GM21737 (cell line): Measurements from ENCODE around the gene HOXA13.

ENCODE experiments used
- ATAC-seq: cut with Tn5 transposase; IDR thresholded peaks from one replicate; pipeline ENCODE4 v1.9.1; 2021; ENCODE audit warnings: mild to moderate bottlenecking, moderate library complexity; ENCODE audit not compliant: unreplicated experiment

HOXA13 gene

DNA sequence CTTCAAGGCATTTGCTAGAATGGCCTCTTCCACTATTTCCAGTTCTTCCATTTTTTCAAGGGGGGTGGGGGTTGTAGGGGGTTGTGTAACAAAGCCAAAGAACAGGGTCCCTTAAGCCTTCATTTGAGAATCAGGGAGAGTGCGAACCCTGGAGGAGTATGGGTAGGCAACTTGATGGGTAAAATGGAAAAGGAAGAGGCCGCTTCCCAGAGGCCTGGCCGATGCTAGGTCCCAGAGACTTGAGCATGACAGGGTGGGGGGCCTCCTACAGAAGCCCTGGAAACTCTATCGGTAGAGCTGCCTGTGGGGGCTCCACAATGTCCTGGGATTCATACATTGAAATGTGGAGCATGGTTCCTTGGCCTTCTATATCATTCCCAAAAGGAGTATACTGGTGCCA, 9.1 kb upstream of the HOXA13 start:
- no peak for ATAC-seq

DNA sequence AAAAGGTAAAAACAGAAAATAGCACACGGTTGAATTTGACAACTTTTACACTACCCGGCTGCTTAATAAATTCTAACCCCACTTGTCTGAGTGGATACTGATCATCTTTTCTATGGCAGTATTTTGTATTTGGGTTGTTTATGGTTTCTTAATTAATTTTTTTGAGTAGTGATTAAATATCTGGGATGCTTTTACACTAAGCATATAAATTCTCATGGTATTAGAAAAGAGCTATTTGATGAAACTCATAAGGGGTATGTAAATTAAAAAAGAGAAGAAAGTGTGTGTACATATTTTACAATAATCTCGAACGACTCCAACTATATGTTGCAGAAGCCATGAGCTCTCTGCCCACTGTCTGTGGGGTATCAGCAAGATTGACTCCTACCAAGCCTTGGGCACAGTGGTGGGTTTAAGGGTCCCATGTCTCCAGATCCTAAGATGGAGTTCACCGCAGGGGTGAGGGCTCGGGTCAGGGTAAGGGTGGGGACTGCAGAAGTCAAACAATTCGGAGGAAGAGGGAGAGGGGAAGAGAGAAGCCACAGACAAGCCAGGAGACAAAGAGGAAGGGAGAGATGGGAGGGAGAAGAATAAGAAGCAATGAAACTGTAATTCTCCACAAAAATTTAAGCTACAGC, 7.6 kb upstream of the HOXA13 start:
- ATAC-seq, result no peak

DNA sequence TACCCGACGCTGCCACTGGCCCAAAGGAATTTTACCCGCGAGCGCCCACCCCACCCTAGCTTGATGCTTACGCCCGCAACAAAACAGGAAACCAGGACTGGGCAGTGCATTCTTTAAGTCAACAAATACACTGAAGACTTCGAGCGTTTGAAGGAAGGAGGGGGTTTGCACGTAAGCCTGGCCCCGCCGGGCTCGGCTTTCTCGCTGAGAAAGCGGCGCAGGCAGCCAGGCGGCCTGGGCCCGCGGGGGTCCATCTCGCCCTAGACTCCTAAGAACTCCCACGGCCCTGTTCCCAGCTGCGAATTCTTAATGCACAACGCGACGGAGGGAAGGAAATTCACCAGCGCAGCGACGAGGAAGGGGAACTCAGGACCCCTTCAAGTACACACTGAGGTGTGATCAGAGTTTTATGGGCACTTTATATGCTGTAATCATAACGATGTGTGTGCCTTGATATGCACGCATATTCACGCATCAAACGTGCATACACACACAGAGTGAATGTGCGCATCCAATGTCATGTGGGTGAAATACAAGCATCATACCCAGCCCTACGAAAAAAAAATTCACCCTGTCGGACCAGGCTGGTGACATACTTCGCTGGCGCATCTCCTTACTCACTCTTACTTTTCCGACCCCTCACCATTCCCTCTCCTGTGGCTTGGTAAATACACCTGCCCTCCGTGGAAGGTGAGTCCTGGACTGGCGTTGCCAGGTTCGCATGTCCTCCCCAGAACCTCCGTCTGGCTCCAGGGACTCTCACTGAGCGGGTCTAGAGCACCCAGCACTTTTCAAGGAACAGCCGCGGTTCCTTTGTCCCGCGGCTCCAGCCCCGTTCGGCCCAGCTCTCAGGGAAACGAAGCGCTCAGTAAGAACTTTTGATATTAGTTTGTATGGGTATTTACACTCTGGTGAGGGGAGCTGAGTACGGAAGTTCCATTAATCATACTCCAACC, 5.7 kb upstream of the HOXA13 start:
- ATAC-seq, result no peak

DNA sequence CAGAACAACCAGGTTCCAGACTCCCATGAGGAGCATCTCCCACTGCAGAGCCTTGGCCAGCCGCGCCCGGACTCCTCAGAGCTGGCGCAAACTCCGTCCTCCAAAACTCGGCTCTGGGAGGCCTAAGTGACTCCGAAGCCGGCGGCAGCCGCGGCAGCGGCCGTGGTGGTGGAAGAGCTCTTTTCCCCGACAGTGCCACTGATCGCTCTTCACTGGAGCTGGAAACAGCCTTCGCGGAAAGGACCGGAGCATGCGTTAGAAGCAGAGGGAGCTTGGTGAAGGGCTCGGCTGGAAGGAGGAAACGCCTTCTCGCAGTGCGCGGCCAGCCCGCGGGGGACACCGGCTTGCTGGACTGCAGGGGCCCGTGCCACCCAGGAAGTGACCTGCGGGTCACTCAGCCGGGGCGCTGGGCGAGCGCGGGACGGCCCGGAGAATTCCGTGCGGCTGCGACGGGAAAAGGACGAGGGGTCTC, 5.0 kb upstream of the HOXA13 start:
- ATAC-seq, result no peak

DNA sequence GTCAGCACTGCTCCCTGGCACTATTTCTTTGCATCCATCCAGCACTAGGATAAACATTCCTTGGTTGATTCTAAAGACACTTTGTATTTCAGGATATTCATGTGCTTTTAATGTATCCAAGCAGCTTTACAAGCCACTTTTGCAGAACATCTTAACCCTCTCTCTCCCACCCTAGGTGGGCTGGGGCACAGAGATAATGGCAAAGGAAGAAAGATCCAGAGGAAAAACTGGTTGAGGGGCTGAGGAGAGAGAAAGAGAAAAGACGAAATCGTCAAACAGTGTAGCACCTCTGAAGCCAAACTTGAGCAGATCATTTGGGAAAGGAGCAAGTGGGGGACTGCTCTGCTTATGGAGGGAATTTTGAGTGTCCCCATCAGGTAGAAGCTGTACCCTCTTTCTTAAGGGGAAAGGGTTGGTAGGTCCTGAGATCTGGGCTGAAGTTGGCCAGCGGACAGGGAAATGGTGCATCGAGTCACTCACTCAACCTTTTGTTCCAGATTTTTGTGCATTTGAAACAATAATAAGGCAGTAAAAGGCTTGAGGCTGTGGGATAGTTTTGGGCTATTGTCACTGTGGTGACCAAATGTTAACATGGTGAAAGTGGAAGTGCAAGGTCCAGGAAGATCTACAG, 4.2 kb upstream of the HOXA13 start:
- no peak for ATAC-seq

DNA sequence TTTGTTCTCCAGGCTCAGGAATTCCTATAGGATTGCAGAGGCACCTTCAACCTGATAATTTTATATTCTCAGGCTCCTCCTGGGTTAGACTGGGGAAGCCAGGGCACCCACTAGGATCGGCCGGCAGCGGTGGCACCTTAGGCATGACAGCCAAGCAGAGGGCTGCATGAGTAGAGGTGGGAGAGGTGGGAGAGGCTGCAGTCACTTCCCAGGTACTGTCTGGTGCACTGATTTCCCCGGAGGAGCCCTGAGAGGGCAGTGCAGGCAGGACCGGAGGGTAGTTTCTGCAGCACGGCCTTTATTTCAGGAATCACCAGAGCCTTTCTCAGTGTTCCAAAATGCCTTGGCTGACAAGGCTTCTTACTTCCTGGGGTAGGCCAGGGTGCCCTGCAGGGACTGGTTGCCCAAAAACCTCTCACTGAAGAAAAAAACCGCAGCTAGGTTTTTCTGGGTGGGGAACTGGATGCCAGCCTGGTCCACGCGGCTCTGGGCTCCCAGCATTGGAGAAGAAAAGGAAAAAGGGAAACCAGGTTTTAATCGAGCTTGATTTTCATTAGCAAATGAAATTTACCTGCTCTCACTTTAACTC, 3.6 kb upstream of the HOXA13 start:
- no peak for ATAC-seq

DNA sequence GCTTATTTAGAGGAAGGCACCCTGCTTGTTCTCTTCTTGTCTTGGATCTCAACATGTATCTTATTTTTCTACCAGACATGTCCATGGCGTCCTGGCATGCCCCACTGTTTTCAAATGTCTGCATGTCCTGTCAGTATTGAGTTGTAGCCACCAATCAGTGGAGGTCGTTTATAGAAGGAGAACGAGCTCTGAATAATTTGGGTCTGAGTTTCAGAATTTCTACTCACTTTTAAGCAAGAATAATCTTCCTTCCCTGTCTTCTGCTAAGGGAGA, 2.9 kb upstream of the HOXA13 start:
- ATAC-seq, result no peak

DNA sequence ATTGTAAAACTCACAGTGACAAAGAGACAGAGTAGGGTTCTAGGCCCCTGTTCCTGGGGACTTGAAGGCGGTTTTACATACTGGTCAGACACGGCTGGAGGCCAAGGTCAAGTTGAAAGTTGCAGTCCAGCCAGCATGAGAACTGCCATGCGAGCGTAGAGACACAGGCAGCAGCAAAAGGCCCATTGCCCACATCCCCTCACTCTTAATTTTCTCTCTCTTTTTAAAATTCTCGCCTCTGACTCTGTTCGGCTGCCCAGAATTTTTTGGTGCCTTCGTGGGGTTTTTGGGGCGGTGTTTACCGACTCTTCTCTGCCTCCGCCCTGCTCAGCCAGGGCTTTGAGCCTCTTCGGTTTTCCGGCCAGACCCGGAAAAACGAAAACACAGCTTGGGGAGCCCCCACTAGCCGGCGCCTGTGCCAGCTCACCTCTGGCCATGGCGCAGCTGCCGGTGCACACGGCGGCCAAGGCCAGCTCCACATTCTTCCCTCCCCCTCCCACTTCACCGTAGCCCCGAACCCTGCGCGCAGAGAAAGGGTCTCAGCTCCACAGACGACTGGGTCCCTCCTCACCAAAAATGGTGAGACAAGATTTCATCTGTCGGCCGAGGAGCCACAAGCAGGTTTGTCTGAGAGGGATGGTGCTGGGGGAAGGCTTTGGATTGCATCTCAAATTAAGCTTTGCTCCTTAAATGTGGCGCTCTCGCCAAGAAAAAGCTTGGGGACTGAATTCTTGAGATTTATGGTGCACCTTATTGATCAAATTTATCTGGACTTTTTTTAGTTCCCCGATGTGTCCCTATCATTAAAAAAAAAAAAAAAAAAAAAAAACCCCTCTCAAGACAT, 2.3 kb upstream of the HOXA13 start:
- no peak for ATAC-seq

DNA sequence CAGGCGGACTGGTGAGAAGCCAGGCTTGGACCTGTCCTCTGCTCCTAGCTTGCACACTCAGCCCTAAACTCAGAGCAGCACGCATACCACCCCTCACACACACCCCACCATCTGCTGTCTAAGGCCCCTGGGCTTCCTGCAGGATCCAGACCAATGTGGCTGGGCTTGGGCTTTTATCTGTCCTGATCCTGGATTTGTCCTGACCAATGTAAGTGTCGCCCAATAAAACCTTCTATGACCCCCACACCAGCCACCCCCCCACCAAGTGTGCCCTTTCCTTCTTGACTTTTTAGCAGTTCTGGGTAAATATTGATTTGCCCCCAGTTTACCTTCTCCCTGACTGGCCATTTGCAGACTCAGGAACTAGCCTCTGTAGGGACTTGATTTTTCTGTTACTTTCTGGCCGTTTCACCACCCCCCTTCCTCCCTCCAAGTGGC, 1.7 kb upstream of the HOXA13 start:
- ATAC-seq, result no peak

DNA sequence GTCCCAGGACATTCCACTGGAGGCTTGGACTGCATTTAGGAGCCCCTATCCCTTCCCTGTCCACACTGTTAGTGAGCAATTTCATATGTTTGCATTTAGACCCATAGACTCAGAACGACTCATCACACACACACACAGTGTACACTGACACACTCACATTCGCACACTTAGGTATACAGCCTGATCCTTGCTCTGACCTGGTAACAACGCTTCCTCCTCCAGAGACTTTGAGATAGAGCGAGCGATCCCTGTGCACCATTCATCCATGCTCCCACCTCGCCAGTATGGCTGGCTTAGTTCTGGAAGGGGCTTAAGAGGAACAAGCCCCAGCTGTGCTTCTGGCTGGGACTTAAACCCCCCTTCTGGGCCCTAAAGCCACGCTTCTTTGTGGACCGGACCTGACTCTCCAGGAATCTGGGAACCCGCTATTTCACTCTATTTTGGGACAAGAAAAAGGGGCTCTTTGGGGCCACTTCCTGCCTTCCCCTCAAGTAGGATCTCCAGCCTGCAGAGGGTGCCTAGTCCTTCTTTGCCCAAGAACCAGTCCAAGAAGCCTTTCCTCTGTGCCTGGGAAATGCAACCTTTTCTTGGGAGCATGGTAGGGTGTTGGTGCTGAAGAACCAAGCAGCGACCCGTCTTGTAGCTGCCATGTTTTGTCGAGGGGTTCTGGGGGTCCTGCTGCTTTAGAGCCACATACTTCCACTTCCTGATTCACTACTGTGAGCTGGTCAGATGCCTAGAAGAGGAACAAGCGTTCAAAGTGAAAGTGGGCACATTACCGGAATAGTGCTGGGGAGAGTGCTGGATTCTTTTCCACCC, 1.1 kb upstream of the HOXA13 start:
- ATAC-seq, result no peak

DNA sequence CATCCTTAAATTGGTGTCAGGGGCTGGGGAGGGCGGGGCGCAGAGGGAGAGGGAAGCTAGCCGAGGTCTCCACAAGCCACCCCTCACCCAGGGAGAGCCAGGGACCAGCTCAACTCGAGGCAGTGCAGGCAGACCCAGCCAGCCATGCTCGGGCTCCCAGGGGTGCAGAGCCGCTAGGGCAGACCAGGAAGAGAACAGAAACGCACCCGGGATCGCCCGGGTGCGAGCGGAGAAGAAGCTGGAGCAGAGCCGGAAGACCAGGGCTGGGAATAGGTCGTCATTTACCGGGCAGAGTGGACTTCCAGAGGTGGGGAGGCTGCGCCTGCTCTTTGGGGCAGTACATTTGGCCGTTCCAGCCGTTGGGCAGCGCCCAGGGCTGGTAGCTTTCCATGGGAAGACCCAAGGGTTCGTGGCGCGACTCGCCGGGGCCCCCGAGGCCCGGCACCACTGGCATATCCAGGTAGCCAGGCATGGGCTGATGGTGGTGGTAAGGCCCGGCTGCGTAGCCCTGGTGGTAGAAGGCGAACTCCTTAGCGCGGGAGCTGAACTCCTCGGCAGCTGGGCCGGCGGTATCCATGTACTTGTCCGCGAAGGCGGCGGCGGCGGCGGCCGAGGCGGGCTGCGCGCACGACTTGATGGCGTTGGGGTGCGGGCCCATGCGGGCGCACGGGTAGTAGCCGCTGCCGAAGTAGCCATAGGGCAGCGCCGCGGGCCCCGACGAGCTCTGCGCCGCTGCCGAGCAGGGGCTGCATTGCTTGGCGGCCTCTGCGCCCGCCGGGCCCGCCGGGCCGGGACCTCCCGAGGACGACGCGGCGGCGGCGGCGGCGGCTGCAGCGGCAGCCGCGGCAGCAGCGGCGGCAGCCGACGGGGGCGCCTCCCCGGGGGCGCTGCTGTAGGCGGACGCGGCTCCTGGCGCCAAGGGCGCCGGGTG, 755 bp downstream of the HOXA13 start:
- no peak for ATAC-seq

DNA sequence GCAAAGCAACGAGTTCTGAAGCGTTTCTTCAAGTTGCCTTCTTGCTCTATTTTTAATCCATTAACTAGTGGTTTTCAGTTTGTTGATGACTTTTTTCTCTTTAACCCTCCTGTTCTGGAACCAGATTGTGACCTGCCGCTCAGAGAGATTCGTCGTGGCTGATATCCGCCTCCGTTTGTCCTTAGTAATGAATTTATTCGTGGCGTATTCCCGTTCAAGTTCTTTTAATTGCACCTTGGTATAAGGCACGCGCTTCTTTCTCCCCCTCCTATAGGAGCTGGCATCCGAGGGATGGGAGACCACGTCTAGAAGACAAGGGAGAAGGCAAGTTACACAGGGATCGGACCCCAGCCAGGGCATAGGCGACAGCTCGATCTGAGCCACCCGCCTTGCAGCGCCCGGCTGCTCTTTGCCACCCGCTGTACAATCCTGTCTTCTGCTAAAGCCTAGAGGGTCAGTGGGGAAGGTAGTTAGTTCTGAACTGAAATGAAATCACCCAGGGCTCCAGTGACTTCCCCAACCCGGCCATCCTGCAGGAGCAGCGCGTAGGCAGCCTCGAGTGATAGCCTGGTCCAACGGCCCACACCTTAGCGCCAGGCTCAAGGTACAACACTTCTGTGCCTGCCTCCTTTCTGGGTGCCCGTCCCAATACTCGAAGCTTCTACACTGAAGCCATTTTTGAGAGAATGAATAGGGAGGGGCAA, 1.6 kb downstream of the HOXA13 start:
- ATAC-seq, result no peak

DNA sequence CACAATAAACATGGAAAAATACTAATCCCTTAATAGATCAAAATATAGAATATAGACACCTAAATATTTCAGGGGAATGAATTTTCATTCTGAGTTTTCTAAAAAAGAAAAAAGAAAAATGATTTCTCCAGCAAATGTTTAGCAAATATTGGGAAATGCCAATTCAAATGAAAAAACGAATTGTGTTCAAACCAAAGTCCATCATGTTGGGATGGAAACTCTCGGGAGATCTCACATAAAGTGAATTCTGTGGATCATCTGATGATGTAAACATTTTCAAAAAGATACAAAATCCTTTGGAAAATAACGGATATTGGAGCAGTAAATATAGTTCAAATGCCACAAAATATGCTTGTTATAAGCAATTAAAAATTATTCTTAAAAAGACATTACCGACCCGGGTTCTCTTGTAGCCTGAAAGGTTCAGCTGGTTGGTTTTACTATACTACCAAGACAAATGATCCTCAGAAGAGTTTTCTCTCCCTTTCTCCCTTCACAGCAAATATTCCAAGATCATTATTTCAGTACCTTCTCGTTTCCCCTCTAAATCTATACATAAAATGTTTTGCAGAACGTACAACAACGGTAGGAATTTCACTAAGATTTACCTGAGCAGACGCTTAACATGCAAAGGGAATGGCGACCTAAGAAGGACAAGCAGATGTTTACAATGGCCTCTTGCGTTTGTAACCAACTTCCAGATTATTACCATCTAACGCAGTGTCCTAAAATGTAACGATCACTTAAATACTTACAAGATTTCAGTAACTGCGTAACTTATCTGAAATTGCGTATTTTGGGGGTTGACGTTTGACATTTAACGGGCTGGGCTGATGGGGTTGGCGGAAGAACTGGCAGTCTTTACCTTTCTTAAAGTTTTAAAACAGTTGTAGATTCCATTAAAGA, 2.5 kb downstream of the HOXA13 start:
- ATAC-seq, result no peak

DNA sequence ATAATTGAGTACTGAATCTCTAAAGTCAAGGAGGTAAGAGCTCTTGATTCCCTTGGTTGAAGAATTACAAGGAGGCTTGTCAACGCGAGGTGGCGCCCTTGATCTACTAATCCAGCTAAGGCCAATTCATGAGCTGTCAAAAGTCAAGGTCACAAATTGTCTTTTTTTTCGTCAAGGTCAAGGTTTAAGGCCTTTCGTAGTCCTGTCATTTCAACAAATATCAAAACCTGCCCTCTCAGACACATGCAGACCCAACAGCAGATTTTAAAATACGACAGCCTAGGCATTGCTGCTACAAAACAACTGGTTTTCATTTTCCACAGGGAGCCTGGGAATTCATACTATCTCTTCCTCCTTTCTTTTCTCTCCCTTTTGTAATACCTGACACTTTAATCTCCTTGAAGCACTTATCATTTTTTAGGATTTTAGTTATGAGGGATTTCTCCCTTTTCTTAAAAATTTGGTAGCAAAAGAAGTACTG, 3.6 kb downstream of the HOXA13 start:
- ATAC-seq, result no peak

DNA sequence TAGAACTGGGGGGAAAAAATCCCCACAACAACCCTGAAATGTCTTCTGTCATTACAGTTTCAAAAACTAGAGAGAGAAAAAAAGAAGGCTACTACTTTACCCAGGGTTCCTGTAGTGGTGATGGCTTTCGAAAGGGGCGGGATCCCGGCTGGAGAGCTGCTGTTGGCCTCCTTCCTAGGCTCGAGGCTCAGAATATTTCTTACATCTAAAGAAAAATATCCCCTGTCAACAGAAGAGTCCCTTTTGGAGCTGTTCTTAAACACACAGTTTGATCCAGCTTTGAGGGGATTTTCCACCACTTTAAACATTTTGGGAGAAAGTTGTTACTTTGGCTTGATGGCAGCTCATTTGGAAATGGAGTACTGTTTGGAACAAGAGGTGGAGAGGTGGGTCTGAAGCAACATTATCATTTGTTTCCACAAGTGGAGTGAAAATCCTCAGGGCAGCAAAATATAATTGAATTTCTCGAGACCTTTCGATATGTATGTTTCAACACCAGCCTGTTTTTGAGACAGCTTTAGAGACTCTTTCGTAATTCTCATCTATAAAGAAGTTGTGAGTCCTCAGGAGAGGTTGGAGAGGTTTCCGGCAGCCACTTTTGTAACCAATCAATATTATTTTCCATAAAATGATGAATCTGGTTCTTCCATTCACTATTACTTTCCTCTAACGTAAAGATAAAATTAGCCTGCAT, 5.1 kb downstream of the HOXA13 start:
- ATAC-seq, result no peak

DNA sequence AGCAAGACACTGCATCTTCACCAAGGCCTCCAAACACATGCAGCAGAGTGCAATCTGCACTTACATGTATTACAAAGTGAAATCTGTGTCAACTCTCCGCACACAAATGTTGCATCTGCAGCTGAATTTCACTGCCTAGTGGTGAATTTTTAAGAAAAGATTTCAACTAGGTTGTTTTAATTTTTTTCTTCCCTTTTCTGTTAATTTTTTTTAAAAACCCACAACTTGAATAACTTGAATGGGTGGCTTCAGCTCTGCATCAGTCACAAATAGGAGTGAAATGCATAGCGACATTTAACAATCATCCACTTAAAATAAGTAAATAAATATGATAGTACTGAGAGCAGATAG, 5.9 kb downstream of the HOXA13 start:
- no peak for ATAC-seq
